HG03025 (cell line): ENCODE measurements around the gene SH3GL3.
A peak's percentile ranks its signal among the peaks of the same experiment; 100 is the strongest.

ENCODE experiments used
- ATAC-seq: cut with Tn5 transposase; IDR thresholded peaks from one replicate; pipeline ENCODE4 v1.9.1; 2021; ENCODE audit warnings: mild to moderate bottlenecking, moderate library complexity; ENCODE audit not compliant: unreplicated experiment, low FRiP score

SH3GL3 gene

DNA sequence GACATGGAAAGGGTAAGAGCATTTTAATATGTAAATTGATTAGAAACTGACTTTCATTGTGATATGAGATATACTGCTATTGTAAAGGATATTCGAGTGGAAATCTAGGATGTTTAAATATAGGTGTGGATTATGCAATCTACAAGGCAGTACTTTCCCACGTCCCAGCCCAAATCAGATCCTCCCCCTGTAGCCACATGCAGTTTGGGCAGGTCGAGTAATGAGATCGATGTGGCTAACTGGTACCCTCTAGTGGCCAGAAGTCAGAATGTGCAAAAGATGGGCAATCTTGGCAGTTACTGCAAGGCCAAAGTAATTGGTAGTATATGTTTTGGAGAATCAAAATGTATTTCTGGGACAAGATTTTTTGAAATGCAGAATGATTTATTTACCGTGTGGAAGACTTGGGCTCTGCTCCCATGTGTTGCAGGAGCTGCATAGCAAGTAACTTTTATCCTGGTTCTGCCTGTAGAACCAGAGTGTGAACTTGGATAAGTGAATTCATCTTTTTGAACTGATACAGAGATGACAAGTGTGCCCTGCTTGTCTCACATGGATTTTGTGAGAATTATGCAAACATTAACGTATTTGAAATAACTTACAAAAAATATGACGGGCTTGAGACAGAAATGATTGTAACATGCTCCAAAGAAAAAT lies 112.3 kb downstream of the SH3GL3 start:
- peak; percentile 61 for ATAC-seq

DNA sequence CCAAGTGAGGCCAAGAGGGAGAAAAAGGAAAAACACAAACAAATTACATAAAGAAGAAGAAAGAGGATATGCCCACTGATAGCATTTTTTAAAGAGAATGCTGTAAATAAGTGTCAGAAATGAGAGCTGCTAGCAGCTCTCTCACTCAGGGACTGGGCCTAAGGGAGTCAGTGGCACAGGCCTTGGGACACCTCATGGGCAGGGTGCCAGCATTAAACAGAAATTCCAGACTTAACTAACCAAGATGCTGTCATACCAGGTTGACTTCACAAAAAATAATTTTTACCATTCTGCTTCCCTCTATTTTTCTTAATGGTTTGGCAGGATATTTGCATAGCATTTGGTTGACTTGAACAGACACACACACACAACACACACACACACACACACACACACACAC lies 114.5 kb downstream of the SH3GL3 start:
- no peak for ATAC-seq

DNA sequence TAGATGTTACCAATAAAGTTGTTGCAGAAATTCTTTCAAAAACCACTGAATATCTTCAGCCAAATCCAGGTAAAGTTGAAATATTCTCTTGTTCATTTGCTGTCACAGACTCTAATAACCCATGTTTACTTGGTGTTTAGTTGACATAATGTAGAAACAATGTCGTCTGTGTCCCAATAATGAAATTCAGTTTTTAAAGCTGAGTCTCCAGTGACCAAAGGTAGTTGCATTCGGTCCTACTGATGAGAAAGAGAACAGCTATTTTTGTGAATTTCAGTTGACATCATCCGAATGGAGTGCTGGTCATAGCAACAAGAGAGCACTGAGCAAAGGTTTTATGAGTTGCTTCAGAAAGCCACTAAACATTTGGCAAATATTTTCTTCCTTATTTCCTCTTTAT lies 118.0 kb downstream of the SH3GL3 start:
- no peak for ATAC-seq

DNA sequence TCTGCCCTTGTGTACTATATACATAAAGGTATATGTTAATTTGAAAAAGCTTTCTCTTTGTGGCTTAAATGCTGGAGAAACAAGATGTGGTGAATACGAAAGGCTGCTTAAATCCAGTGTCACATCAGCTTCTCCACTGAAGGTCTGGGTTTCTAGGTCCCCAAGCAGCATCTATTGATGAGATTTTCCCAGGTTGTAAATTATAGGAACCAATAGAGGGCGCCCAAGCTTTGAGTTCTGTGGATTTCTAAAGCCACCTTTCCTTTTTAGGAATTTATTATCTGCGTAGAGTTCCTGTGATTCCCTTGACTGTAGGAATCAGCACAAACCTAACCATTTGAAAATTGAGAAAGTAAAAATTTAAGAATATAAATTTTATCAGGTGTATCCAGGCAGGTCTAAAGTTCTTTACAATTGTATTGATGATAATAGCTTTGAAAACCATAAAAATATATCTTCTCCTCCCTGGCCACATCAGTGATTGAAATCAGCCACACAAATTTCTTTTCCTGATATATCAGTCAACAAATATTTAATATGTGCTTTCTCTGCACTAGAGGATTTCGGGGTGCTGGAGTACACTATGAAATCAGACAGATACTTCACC lies 118.5 kb downstream of the SH3GL3 start:
- no peak for ATAC-seq

DNA sequence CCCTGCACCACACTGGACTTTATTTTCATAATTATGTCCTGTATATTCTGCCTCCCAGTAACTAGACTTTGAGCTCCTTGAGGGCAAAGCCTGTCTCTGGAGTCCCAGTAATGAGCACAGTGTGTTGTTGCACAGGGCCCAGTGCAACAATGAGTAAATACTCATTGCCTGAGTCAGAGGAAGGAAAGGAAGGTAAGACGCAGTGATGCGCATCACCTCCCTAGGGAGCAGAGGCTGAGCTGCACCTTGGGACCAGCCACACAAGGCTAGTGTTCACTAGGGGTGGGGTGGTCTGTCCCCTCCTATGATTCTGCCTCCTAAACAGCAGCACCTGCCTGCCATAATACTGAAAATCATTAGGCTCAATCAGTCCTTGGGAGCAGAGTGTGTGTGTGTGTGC lies 120.2 kb downstream of the SH3GL3 start:
- ATAC-seq, result no peak

DNA sequence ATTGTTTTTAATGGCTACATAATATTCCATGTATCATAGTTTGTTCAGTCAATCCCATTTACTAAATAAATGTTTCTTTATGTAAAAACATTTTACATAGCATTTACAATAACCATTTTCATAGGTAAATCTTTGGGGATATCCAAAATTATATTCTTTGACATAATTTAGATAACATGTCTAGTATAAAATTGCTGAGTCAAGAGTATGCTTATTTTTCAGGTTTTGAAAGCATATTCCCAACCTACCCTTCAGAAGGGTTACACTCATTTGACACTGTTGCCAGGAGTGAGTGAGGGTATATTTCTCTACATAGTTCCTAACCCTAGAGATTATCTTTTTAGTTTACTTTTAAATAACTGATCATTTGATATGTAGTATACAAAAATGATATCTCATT lies 122.2 kb downstream of the SH3GL3 start:
- ATAC-seq, result no peak

DNA sequence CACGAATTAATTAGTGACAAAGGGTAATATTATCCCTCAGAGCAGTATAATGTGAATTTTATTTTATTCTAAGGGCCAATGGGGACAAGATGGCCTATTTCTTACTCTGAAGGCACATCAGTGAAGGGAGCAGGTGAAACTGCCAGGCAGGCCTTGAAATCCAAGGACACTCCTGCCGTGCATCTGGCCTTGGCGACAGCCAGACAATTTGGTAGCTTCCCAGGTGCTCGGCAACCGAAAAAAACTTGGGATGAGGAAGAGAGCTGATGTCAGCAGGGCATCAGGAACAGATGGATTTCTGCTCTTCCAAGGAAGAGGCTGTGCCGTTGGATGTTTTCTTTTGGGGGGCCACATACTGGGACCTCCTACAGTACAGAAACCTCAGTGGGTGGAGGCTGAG lies 123.6 kb downstream of the SH3GL3 start:
- no peak for ATAC-seq

DNA sequence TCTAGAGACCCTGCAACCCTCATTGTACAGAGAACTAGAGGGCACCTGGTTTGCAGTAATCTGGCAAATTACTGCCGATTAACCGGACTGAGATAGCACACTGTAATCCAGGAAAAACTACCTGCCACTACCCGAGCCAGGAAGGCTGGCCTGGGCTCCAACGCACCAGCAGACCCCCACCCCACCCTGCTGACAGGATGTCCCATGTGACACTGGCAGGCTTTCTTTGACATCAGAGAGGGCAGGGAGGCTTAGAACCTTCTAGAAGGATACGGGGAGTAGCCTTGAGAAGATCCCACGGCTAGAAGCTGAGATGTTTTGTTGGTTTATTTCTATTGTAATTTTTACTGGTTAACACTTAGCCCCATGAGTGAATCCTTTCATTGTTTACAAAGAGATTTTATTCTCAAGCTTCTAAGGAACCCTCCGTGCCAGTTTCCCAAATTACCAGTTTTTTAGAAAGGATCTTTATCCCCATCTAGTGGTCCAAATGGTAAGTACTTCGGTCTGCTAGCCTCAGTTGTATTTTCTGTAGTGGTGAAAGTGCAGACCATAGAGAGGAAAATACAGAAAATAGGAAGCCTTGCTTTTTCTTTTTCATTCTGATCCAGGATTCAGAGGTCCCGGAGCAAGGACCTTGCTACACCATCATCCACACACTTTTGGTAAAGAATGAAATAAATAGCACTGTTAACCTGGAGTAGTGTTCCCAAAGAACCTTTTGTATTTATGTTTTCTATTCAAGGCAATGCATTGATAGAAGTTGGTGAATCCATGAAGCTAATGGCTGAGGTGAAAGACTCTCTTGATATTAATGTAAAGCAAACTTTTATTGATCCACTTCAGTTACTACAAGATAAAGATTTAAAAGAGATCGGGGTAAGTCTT lies 124.9 kb downstream of the SH3GL3 start:
- ATAC-seq, result no peak

DNA sequence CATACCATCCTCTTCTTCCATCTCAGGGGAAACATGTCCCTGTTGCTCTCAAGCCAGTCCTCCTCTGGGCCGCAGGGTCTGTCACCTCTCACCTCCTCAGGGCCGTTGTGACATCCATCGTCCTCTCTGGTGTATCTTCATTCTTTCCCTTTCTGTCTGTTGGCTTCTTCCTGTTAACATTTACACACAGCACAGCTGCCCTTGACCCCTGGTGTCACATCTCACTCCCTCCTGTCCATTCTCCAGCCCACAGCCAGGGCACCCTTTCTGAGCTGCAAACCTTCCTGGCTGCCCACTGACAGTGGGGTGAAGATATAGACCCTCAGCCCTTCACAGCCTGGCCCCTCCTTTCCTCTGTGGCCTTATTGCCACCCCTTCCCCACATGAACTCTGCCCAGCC lies 127.2 kb downstream of the SH3GL3 start:
- no peak for ATAC-seq

DNA sequence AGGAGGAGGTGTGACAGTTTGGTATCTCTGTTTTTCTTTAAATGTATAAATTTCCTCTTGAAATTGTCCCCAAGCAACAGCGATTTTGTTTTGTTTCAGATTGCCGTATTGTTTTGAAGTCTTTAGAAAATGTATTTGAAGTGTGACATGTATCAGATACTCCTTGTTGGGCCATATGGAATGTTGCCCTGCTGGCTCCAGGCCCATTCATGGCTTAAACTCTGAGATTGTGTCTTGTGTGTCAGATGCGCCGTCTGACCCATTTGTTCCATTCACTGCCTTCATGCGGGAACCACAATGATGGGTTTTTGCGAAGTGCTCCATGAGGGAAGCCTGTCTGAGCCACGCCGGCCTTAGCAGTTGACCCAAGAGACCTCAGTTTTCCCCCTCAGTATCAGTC lies 131.6 kb downstream of the SH3GL3 start:
- ATAC-seq, result no peak

DNA sequence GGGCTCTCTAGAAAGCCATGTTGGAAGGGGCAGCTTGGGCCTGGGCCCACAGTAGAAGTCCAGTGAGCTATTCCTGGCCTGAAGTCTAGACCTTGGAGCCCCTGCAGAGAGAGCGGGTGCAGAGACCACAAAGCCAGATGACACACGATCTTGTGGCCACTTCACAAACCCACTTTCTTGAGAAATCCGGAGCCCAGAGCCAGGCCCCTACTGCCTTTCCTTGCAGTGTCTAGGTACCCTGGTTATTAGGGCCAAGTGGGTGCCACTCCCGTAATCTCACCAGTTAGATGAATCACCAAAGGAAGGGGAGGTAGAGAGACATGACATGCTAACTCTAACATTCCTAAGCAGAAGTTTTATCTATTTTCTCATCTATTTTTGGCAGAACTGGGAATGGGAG lies 134.2 kb downstream of the SH3GL3 start:
- no peak for ATAC-seq

DNA sequence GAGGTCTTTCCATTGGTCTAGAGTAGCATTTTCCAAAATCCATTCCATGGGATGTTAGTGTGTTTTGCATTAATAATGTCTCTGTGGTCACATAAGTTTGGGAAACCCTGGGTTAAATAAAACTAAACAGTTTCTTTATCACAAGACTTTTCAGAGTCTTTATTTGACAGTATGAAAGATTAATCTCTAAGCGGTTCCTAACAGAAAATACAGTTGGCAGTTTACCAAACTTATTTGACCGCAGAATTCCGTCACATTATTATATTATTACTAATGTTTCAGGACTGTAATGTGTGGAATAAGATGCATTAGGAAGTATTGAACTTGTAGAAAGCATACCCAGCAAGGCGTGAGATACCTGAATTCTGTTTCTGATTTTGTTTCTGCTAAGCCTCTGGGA lies 135.2 kb downstream of the SH3GL3 start:
- no peak for ATAC-seq

DNA sequence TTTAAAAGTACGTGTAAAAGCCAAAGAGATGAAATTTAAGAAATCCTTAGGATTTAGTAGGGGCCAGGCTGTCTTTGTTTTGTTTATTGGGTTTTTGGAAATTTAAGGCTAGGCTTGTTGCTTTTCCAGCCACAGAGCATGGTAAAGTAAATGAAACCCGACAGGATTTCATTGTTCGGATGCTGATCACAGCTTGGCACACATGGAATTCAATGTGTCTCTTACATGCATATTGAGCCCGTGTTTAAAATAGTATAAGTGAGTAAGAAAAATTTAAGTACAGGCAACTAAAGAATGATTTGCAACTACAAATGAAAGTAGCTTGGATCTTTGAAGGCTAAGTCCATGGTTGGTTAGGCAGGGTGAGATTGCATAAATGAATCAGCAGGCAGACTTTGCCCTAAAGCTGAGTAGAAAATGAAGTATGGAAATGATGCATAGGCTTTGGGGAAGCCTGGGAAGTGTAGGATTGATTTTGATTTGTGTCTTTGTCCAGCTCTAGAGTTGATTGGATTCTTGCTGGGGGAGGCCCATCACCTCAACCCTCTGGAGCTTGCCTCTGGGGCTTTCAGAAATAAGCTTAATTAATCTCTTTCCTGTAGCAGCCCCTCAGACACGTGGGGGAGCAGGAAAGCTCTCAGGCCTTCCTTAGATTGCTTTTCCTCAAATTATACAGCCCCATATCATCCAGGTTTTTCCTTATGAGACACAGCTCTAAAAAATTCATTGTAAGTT lies 138.6 kb downstream of the SH3GL3 start:
- ATAC-seq, result no peak

DNA sequence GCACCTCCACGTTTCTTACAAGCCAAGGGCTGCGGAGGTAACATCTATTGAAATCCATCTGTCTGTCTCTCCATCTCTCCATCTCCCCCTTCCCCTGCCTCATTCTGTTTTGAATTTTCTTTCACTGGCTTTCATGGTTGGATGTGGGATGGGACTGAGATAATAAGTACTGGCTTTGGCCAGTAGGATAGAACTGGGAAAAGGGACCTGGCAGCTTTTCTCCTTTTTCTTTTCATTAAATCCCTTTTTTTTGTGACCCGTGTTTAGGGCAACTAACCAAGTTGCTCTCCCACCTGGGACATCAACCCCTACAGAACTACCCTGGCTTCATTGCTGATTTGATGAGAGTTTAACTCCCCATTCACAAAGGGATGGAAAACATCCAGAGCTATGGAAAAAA lies 139.9 kb downstream of the SH3GL3 start:
- no peak for ATAC-seq

DNA sequence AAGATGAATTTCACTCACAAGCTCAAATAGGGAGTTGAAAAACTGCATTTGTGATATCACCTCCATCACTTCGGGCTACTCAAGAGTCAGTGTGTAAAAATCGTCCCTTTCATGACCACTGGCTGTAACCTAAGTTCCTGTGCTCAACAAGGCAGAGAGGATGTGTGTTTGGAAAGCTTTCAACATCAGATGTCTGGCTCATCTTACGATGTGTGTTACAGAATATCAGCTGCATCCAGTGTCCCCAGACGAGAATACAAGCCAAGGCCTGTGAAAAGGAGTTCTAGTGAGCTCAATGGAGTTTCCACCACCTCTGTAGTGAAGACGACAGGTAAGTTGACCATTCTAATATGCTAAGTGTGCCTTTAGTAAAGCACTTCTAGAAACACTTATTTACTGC lies 141.3 kb downstream of the SH3GL3 start:
- ATAC-seq, result no peak

DNA sequence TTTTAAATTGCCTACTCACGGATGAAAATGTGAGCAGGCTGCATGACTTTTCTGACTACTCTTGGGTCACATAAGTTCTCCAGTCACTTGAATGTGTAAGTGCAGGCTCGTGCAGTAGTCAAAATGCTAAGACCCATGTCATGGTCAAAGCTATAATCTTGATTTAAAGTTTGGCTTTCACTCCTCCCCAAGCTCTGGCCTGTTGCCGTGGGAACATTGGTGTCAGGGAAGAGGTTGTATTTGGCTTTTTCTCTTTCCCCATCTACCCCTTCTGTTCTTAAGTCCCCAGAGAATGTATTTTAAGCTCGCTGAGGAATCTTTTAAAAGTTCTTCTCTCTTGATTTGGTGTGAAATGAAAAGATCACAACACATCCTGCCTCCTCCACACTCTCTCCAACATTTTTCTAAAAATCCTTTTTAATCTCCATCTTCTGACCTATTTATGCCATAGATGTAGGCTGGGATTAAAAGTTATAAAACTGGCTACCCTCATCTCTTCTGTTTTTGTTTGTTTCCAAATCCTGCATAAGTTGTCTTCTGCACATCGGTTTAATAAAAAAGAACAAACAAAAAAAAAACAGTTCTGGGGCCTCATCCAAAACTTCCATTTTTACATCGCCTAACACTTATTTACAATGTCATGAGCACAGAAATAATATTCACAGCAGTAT lies 145.4 kb downstream of the SH3GL3 start:
- ATAC-seq, result no peak

DNA sequence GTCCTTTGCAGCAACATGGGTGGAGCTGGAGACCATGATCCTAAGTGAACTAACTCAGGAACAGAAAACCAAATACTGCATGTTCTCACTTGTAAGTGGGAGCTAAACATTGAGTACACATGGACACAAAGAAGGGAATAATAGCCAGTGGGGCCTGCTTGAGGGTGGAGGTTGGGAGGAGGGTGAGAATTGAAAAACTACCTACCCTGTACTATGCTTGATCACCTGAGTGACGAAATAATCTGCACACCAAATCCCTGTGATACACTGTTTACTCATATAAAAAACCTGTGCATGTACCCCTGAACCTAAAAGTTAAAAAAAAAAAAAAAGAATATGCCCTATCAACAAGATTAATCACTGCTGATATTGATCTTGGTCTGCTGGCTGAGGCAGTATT lies 148.1 kb downstream of the SH3GL3 start:
- ATAC-seq, result no peak

DNA sequence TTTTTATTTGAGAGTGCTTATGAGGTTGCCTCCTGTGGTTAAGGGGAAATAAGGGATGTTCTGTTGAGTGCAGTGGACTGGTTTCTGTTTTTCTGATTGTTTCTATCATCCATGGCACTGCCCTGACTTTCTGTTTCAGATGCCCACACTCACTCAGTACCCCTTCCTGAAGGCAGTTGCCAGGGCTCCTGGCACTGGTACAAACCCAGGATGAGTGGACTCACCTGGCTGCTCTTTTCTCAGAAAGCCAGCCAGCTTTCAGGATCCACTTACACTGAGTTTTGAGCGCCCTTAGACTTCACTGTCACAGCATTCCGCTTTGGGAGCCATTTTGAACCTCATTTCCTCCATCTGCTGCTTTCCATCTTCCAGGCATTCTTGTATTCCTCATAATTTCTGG lies 150.9 kb downstream of the SH3GL3 start:
- ATAC-seq, result no peak

DNA sequence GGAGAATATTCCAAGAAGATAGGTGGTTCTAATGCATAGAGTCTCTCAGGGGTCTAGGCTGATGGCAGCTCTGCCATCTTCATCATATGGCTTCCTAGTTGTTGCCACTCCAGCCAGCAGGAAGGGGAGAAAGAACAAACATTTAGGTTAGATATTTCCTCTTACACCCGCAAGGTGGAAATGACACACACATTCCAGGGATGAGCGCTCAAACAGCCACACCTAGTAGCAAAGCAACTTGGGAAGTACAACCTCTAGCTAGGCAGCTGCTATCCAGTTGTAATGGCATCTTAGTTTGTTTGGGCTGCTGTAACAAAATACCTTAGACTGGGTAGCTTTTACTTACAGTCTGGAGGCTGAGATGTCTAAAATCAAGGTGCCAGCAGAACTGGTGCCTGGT lies 154.9 kb downstream of the SH3GL3 start:
- ATAC-seq, result no peak

DNA sequence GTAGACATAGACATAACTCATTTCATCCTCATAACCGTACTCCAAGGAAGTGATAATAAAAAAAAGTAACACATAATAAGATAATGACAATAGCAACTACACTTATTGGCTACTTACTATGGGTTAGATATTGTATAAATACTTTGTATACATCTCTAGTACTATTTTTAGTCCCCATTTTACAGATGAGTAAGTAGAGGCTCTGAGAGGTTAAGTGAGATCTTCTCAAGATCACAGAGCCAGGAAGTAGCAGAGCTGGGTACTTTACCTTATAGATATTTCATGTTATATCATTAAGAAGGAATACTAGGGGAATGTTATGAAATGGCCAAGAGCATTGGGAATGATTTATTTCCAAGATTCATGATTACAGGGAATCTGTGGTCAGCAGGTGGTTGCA lies 157.4 kb downstream of the SH3GL3 start:
- no peak for ATAC-seq
